ENCODE measurements around the gene ARFGAP3.
"Not testable (repeated sequence)": the region's sequence is repeated elsewhere in the genome, so short reads cannot be mapped to it uniquely, and the experiment has no call there.

DNA sequence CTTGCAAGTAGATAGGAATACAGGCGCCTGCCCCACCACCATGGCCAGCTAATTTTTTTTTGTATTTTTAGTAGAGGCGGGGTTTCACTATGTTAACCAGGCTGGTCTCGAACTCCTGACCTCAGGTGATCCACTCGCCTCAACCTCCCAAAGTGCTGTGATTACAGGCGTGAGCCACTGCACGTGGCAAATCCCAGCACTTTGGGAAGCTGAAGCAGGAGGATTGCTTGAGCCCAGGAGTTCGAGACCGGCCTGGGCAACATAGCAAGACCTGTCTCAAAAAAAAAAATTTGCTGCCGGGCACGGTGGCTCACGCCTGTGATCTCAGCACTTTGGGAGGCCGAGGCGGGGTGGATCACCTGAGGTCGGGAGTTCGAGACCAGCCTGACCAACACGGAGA lies 102.0 kb downstream of the ARFGAP3 start:
- TF ChIP-seq EZH2 (IDR thresholded peaks at IDR 0.05); POLR2AphosphoS5 (IDR thresholded peaks at IDR 0.05; ENCODE audit: borderline replicate concordance, low read depth, low read length); FOXP2 (optimal IDR thresholded peaks at IDR 0.05; ENCODE audit: control extremely low read depth, extremely low read length, insufficient read depth): not testable (repeated sequence)

Measured in SK-N-MC (cell line).